Lower leg skin (tissue), 3 donors: ENCODE measurements around the gene CFD.

Experiments
- POLR2A ChIP-seq, 2 donors: fragments of 450-650 bp; IDR thresholded peaks; one replicate each; pipeline ENCODE4 v1.6.1; 2016 to 2017; ENCODE audit warnings: antibody characterized with exemption in 2 of 2, mild to moderate bottlenecking in 1 of 2, moderate library complexity in 1 of 2
- TF ChIP-seq, protein P1 (sequence below), 3 donors: fragments of 450-650 bp; IDR thresholded peaks; one replicate each; pipeline ENCODE4 v1.5.1; 2016; ENCODE audit warnings: antibody characterized with exemption in 3 of 3, mild to moderate bottlenecking in 3 of 3, moderate library complexity in 2 of 3

DNA sequence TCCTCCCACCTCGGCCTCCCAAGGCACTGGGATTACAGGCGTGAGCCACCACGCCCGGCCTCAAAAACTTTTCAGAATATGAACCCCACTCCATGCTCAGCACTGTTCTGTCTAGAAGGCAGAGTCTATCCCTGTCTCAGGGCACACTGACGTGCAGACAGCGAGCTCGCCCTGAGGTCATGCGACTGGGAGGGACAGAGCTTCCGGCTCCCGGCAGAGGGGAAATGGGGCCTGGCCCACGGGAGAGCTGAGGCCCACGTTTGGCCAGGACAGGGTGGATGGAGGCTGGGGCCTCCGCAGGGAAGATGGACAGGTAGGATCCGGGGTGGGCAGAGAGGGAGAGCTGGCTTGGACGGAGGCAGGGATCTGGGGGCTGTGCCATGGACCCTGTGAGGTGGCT is 34.6 kb upstream of the CFD start:
- TF ChIP-seq, protein P1, sequence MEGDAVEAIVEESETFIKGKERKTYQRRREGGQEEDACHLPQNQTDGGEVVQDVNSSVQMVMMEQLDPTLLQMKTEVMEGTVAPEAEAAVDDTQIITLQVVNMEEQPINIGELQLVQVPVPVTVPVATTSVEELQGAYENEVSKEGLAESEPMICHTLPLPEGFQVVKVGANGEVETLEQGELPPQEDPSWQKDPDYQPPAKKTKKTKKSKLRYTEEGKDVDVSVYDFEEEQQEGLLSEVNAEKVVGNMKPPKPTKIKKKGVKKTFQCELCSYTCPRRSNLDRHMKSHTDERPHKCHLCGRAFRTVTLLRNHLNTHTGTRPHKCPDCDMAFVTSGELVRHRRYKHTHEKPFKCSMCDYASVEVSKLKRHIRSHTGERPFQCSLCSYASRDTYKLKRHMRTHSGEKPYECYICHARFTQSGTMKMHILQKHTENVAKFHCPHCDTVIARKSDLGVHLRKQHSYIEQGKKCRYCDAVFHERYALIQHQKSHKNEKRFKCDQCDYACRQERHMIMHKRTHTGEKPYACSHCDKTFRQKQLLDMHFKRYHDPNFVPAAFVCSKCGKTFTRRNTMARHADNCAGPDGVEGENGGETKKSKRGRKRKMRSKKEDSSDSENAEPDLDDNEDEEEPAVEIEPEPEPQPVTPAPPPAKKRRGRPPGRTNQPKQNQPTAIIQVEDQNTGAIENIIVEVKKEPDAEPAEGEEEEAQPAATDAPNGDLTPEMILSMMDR (IDR thresholded peaks at IDR 0.05), result no peak
- no peak for TF ChIP-seq POLR2A (IDR thresholded peaks at IDR 0.05)
